NCI-H446 (cell line): ENCODE measurements around the gene NEDD4L.

Source experiments
- DNase-seq, 2 experiments: peaks; one replicate each; lab custom pipeline; 2025; lab: John Stamatoyannopoulos, UW

Gene NEDD4L

GRCh38 chr18:58212274-58212673 is 168.2 kb downstream of the NEDD4L start:
- DNase-seq = no peak

GRCh38 chr18:58213440-58213839 is 169.4 kb downstream of the NEDD4L start:
- DNase-seq = no peak

- DNase-seq = no peak
These were observed 171.0 kb downstream of the NEDD4L start for GRCh38 chr18:58215011-58215410.

- no peak for DNase-seq
These were observed 172.1 kb downstream of the NEDD4L start for GRCh38 chr18:58216071-58216481.

- no peak for DNase-seq
These were observed 173.0 kb downstream of the NEDD4L start for GRCh38 chr18:58217052-58217451.

GRCh38 chr18:58218117-58218516 is 174.1 kb downstream of the NEDD4L start:
- DNase-seq = no peak

- no peak for DNase-seq
These were observed 177.2 kb downstream of the NEDD4L start for GRCh38 chr18:58221060-58221725.

GRCh38 chr18:58222432-58223125 is 178.6 kb downstream of the NEDD4L start:
- DNase-seq = no peak

- no peak for DNase-seq
These were observed 179.8 kb downstream of the NEDD4L start for GRCh38 chr18:58223717-58224424.

- DNase-seq = no peak
These were observed 180.4 kb downstream of the NEDD4L start for GRCh38 chr18:58224425-58224750.

- DNase-seq = no peak
These were observed 181.1 kb downstream of the NEDD4L start for GRCh38 chr18:58225101-58225500.

GRCh38 chr18:58226429-58226828 is 182.4 kb downstream of the NEDD4L start:
- no peak for DNase-seq

GRCh38 chr18:58227361-58227930 is 183.4 kb downstream of the NEDD4L start:
- DNase-seq = no peak

GRCh38 chr18:58228176-58228575 is 184.2 kb downstream of the NEDD4L start:
- no peak for DNase-seq

GRCh38 chr18:58228762-58229161 is 184.7 kb downstream of the NEDD4L start:
- no peak for DNase-seq

GRCh38 chr18:58229162-58229561 is 185.1 kb downstream of the NEDD4L start:
- DNase-seq = no peak

- DNase-seq = no peak
These were observed 186.6 kb downstream of the NEDD4L start for GRCh38 chr18:58230438-58231179.

GRCh38 chr18:58231930-58232329 is 187.9 kb downstream of the NEDD4L start:
- no peak for DNase-seq

- no peak for DNase-seq
These were observed 188.6 kb downstream of the NEDD4L start for GRCh38 chr18:58232668-58233067.

GRCh38 chr18:58234359-58234741 is 190.3 kb downstream of the NEDD4L start:
- no peak for DNase-seq

- no peak for DNase-seq
These were observed 191.0 kb downstream of the NEDD4L start for GRCh38 chr18:58235001-58235436.

GRCh38 chr18:58239879-58240278 is 195.9 kb downstream of the NEDD4L start:
- DNase-seq = peak in 1 of 2 experiments; percentile 32
